Keratinocyte (primary cell): ENCODE measurements around the gene NRF1. TPM values are rescaled to one million over a fixed set of nuclear protein-coding genes. Genes with fewer than 3 reads are reported as not detected.

Experiments
- DNase-seq: peaks from one replicate; pipeline ENCODE4 v3.0.0-alpha.2; 2011; ENCODE audit warnings: low read depth, missing footprints, low spot score
- FAIRE-seq: peaks from 2 replicates; lab custom pipeline; 2011; peaks lifted over from hg19 to GRCh38; lab: Jason Lieb, UNC
- H2AFZ ChIP-seq: 2 replicates; pipeline ENCODE4 v1.6.0; 2012; ENCODE audit warnings: low read length, control low read depth, inconsistent platforms; ENCODE audit not compliant: control insufficient read depth
- H3K27ac ChIP-seq: 2 replicates; pipeline ENCODE4 v1.5.1; 2011; ENCODE audit warnings: low read length; ENCODE audit not compliant: control insufficient read depth, insufficient read depth
- H3K27me3 ChIP-seq: 3 replicates; pipeline ENCODE4 v1.6.0; 2011; ENCODE audit warnings: low read length; ENCODE audit not compliant: control insufficient read depth, insufficient read depth; ENCODE audit errors: extremely low read depth
- H3K36me3 ChIP-seq, 2 experiments: 2 replicates in 1 of 2; 3 replicates in 1 of 2; pipeline ENCODE4 v1.5.1; 2011; ENCODE audit warnings: low read length in 2 of 2, mild to moderate bottlenecking in 1 of 2; ENCODE audit not compliant: control insufficient read depth in 2 of 2, insufficient read depth in 2 of 2; ENCODE audit errors: extremely low read depth in 1 of 2
- H3K4me1 ChIP-seq: 3 replicates; pipeline ENCODE4 v1.5.1; 2011; ENCODE audit warnings: low read length; ENCODE audit not compliant: control insufficient read depth, insufficient read depth; ENCODE audit errors: extremely low read depth
- H3K4me2 ChIP-seq: 3 replicates; pipeline ENCODE4 v1.6.0; 2011; ENCODE audit warnings: low read depth, low read length; ENCODE audit not compliant: control insufficient read depth, insufficient read depth; ENCODE audit errors: extremely low read depth
- H3K4me3 ChIP-seq, 3 experiments: fragments of 200-600 bp in 1 of 3; sonication (generic) in 1 of 3; 2 replicates in 2 of 3; 3 replicates in 1 of 3; pipeline ENCODE4 v1.5.1; 2011 to 2016; ENCODE audit warnings: low read length in 3 of 3, mild to moderate bottlenecking in 3 of 3, control low read depth in 2 of 3, inconsistent platforms in 1 of 3, low read depth in 1 of 3, mixed read lengths in 1 of 3, mixed run types in 1 of 3, moderate library complexity in 1 of 3; ENCODE audit not compliant: control insufficient read depth in 2 of 3, insufficient read depth in 2 of 3; ENCODE audit errors: extremely low read depth in 1 of 3
- H3K79me2 ChIP-seq: 2 replicates; pipeline ENCODE4 v1.6.0; 2012; ENCODE audit warnings: low read length; ENCODE audit not compliant: control insufficient read depth, insufficient read depth
- H3K9ac ChIP-seq: 3 replicates; pipeline ENCODE4 v1.6.0; 2011; ENCODE audit warnings: low read length; ENCODE audit not compliant: control insufficient read depth, insufficient read depth; ENCODE audit errors: extremely low read depth
- H3K9me1 ChIP-seq: 3 replicates; pipeline ENCODE4 v1.6.0; 2011; ENCODE audit warnings: low read length; ENCODE audit not compliant: control insufficient read depth, insufficient read depth; ENCODE audit errors: extremely low read depth
- H3K9me3 ChIP-seq: 2 replicates; pipeline ENCODE4 v1.5.1; 2012; ENCODE audit warnings: low read depth, low read length; ENCODE audit not compliant: control insufficient read depth
- H4K20me1 ChIP-seq: 3 replicates; pipeline ENCODE4 v1.6.0; 2011; ENCODE audit warnings: low read length; ENCODE audit not compliant: control insufficient read depth, insufficient read depth; ENCODE audit errors: extremely low read depth
- EZH2 ChIP-seq: IDR thresholded peaks from one replicate; pipeline ENCODE4 v1.6.1; 2012; ENCODE audit warnings: inconsistent platforms, mild to moderate bottlenecking, low read length, moderate library complexity
- dilution Hi-C: fragments of 300-500 bp; cut with MboI; formaldehyde crosslinking; loops from one replicate; pipeline ENCODE4 v1.7.0; 2020; ENCODE audit warnings: low sequenced_read_pairs; ENCODE audit not compliant: extremely low pct_ligation_motif_present
- polyA plus RNA-seq, 5 experiments: library from polyadenylated mRNA; depleted of rRNA in 3 of 5; stranded (reverse) in 3 of 5; stranded (forward) in 1 of 5; unstranded in 1 of 5; fragments of >200 nt; gene quantifications; 1 replicate in 1 of 5; 2 replicates in 3 of 5; 3 replicates in 1 of 5; pipeline versions ENCODE4 v1.2.1 to v1.2.3, GENCODE V29; 2011 to 2012; ENCODE audit warnings: missing spikeins in 2 of 5, low read depth in 1 of 5, low replicate concordance in 1 of 5
- TF ChIP-seq, protein P1 (sequence below), 3 experiments: IDR thresholded peaks in 1 of 3; conservative IDR thresholded peaks in 1 of 3; optimal IDR thresholded peaks in 1 of 3; 2 replicates in 2 of 3; 3 replicates in 1 of 3; pipeline versions ENCODE3 to v1.5.1; 2011; ENCODE audit warnings: low read length in 3 of 3, mild to moderate bottlenecking in 3 of 3, moderate library complexity in 2 of 3, control low read depth in 1 of 3, inconsistent platforms in 1 of 3; ENCODE audit not compliant: insufficient read depth in 2 of 3; ENCODE audit errors: extremely low read depth in 1 of 3

NRF1 gene
- polyA plus RNA-seq, 1 donor (not counting 4 experiments of a cell fraction or from before 2014, with no cell fraction given), result 12.6 TPM

DNA sequence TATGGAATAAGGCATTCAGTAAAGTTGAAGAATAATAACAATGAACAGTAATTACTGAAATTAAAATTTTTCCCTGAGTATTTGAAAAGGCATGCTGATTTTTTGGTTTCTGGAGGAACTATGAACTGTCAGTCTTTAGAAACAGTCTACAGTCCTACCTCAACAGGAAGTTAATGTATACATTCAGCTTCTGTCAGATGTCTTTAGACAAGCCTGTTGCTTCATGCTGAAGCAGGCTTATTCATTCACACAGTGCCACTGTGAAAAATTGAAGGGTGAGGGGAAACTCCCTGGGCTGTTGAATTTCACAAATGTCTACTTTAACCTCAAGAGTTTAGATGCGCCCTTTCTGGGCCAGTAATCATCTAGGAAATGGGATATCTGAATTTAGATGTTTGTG, 3.5 kb downstream of the NRF1 start:
- H4K20me1 ChIP-seq, result peaks cover 3% of the 10 kb centered on the region
- H3K4me2 ChIP-seq, result peak overlapping the region; percentile 45
- no peaks in the 10 kb centered on the region for H3K27me3 ChIP-seq
- H3K9me3 ChIP-seq, result no peaks in the 10 kb centered on the region
- H3K27ac ChIP-seq, result peak overlapping the region; percentile 39
- H2AFZ ChIP-seq, result no peak overlapping the region
- peaks cover 48% of the 10 kb centered on the region for H3K4me1 ChIP-seq
- dilution Hi-C loops, result no loop called here
- no peaks in the 10 kb centered on the region for H3K9me1 ChIP-seq
- H3K4me3 ChIP-seq, result no peak overlapping the region
- H3K9ac ChIP-seq, result no peak overlapping the region
- FAIRE-seq (peak; percentile 89), DNase-seq (no peak)
- H3K36me3 ChIP-seq, result no peaks in the 10 kb centered on the region
- peaks cover 89% of the 10 kb centered on the region for H3K79me2 ChIP-seq
- TF ChIP-seq EZH2, result no peak
- TF ChIP-seq, protein P1, sequence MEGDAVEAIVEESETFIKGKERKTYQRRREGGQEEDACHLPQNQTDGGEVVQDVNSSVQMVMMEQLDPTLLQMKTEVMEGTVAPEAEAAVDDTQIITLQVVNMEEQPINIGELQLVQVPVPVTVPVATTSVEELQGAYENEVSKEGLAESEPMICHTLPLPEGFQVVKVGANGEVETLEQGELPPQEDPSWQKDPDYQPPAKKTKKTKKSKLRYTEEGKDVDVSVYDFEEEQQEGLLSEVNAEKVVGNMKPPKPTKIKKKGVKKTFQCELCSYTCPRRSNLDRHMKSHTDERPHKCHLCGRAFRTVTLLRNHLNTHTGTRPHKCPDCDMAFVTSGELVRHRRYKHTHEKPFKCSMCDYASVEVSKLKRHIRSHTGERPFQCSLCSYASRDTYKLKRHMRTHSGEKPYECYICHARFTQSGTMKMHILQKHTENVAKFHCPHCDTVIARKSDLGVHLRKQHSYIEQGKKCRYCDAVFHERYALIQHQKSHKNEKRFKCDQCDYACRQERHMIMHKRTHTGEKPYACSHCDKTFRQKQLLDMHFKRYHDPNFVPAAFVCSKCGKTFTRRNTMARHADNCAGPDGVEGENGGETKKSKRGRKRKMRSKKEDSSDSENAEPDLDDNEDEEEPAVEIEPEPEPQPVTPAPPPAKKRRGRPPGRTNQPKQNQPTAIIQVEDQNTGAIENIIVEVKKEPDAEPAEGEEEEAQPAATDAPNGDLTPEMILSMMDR (optimal IDR thresholded peaks at IDR 0.05 in 1 of 3, IDR thresholded peaks at IDR 0.05 in 1 of 3, conservative IDR thresholded peaks at IDR 0.05 in 1 of 3; ENCODE audit: extremely low read depth in 1 of 3, insufficient read depth in 2 of 3, low read length in 3 of 3), result no peak

DNA sequence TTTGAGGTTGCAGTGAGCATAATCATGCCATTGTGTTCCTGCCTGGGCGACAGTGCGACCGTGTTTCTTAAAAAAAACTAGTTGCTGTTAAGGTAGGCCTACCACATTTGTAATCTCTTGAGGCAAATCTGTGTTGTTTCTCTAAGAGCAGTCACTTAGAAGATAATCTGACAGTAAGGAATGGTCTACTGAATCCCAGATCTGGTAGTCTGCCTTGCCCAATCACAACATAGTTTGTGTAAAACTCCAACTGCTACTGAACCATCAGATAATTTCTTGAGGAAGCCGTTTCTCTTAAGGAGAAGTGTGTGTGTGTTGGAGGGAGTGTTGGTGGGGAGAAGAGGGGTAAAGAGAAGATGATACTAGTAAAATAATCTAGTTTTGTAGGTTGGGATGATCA, 5.0 kb downstream of the NRF1 start:
- Histone ChIP-seq H3K27me3 (no peaks in the 10 kb centered on the region), H4K20me1 (peaks cover 3% of the 10 kb centered on the region), H3K27ac (no peak overlapping the region), H3K9me3 (no peaks in the 10 kb centered on the region), H3K9ac (no peak overlapping the region), H3K4me2 (peak overlapping the region; percentile 25), H3K4me1 (peaks cover 41% of the 10 kb centered on the region), H3K79me2 (peaks cover 92% of the 10 kb centered on the region), H3K4me3 (no peak overlapping the region), H3K36me3 (no peaks in the 10 kb centered on the region), H2AFZ (no peak overlapping the region), H3K9me1 (no peaks in the 10 kb centered on the region)
- TF ChIP-seq, protein P1 (optimal IDR thresholded peaks at IDR 0.05 in 1 of 3, IDR thresholded peaks at IDR 0.05 in 1 of 3, conservative IDR thresholded peaks at IDR 0.05 in 1 of 3; ENCODE audit: extremely low read depth in 1 of 3, insufficient read depth in 2 of 3, low read length in 3 of 3), result no peak
- TF ChIP-seq EZH2, result no peak
- DNase-seq, result no peak
- dilution Hi-C loops, result no loop called here
- no peak for FAIRE-seq
